ENCODE results near the gene GARIN5A. TPM values are rescaled to one million over a fixed set of nuclear protein-coding genes. Genes with fewer than 3 reads are reported as not detected.

The GARIN5A gene
- total and polyA plus RNA-seq, 3 donors from 2014 or later: 60.0 to 126 (median 120) TPM

- TF ChIP-seq POLR2A (IDR thresholded peaks at IDR 0.05): no peak
- TF ChIP-seq, protein P1, sequence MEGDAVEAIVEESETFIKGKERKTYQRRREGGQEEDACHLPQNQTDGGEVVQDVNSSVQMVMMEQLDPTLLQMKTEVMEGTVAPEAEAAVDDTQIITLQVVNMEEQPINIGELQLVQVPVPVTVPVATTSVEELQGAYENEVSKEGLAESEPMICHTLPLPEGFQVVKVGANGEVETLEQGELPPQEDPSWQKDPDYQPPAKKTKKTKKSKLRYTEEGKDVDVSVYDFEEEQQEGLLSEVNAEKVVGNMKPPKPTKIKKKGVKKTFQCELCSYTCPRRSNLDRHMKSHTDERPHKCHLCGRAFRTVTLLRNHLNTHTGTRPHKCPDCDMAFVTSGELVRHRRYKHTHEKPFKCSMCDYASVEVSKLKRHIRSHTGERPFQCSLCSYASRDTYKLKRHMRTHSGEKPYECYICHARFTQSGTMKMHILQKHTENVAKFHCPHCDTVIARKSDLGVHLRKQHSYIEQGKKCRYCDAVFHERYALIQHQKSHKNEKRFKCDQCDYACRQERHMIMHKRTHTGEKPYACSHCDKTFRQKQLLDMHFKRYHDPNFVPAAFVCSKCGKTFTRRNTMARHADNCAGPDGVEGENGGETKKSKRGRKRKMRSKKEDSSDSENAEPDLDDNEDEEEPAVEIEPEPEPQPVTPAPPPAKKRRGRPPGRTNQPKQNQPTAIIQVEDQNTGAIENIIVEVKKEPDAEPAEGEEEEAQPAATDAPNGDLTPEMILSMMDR (IDR thresholded peaks at IDR 0.05): no peak
- WGBS, 2 donors: 82% methylated on average over 11 of the region's 11 CpGs
- H3K36me3 ChIP-seq (ENCODE audit: low read depth, missing control alignments): no peaks in the 10 kb centered on the region
- H3K27ac ChIP-seq: no peak overlapping the region
- no peak for DNase-seq
- H3K4me1 ChIP-seq: peaks cover 3% of the 10 kb centered on the region
- no peaks in the 10 kb centered on the region for H3K27me3 ChIP-seq
- no peaks in the 10 kb centered on the region for H3K9me3 ChIP-seq
- intact Hi-C loops (cut with DNase I; ENCODE audit: low total_unique reads): no loop called here
- H3K4me3 ChIP-seq: no peak overlapping the region
Measured at GRCh38 chr19:50498219-50499056, 21.8 kb upstream of the GARIN5A start.

GRCh38 chr19:50497022-50497405 lies 20.4 kb upstream of the GARIN5A start:
- 69 to 71% methylated on average over 8 of the region's 8 CpGs for WGBS, 2 donors
- TF ChIP-seq POLR2A (IDR thresholded peaks at IDR 0.05): no peak
- TF ChIP-seq, protein P1 (IDR thresholded peaks at IDR 0.05): no peak
- H3K27me3 ChIP-seq: no peaks in the 10 kb centered on the region
- no peak overlapping the region for H3K27ac ChIP-seq
- no peak for DNase-seq
- no peaks in the 10 kb centered on the region for H3K36me3 ChIP-seq (ENCODE audit: low read depth, missing control alignments)
- no peak overlapping the region for H3K4me3 ChIP-seq
- intact Hi-C loops (cut with DNase I; ENCODE audit: low total_unique reads): no loop called here
- no peaks in the 10 kb centered on the region for H3K9me3 ChIP-seq
- H3K4me1 ChIP-seq: peaks cover 3% of the 10 kb centered on the region

DNA sequence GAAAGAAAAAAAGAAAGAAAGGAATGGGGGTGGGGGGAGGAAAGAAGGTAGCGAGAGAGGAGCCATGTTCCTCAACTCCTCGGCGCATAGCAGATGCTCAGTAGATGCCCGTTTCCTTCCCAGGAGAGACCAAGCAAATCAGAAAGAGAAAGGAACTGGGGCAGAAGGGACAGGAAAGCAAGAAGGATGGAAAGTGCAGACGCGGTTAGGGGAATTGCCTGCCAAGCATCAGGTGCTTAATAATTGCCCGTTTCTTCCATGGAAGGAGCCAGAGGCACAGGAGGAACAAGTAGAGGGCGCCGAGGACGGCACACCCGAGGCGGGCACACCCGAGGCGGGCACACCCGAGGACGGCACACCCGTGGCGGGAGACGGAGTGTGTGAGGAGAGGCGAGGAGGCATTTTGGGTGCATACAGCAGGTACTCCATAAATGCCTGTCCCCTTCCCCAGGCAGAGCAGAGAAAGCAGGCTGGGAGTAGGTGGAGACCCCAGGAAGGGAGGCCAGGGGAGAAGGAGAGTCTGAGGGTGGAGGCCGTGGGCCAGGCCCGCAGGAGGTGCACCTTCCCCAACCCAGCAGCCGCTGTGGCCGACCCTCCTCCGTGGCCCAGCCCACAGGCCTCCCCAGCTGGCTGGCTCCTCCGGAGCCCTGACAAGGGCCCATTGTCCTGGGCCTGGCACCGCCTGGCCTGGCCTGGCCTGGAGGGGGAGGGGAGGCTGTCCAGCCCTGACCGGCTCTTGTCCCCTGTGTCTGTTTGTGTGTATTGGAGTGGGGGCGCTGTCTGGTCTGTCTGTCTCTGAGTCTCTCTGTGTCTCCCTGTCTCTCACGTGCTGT lies 19.8 kb upstream of the GARIN5A start:
- 73 to 76% methylated on average over 27 to 30 of the region's 30 CpGs for WGBS, 2 donors
- intact Hi-C loops (cut with DNase I; ENCODE audit: low total_unique reads): no loop called here
- Histone ChIP-seq H3K4me1 (peaks cover 3% of the 10 kb centered on the region), H3K9me3 (no peaks in the 10 kb centered on the region), H3K27ac (no peak overlapping the region), H3K36me3 (ENCODE audit: low read depth, missing control alignments) (no peaks in the 10 kb centered on the region), H3K4me3 (no peak overlapping the region), H3K27me3 (no peaks in the 10 kb centered on the region)
- peak; percentile 86 for DNase-seq
- TF ChIP-seq POLR2A (IDR thresholded peaks at IDR 0.05): no peak
- TF ChIP-seq, protein P1 (IDR thresholded peaks at IDR 0.05): no peak

DNA sequence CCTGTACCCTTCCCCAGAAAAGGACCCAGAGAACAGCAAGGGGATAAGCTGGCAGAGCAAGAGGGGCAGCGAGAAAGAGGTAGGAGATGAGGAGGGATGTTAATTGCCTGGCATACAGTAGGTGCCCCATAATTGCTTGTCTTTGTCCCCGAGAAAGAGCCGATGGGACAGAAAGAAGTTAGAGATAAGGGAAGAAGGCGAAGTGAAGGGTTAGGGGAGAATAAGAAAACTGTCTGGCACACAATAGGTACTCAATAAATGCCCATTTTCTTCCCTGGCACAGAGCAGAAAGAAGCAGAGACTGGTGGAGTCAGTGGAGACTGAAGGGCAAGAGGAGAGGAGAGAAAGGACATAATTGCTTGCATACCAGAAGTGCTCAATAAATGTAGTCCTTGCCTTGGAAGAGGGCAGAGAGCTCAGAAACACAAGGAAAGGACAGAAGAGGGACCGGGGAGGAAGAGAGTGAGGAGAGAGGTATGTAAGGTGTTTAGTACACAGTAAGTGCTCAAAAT lies 18.4 kb upstream of the GARIN5A start:
- no peak overlapping the region for H3K27ac ChIP-seq
- WGBS, 2 donors: 90 to 92% methylated on average over 5 of the region's 5 CpGs
- TF ChIP-seq, protein P1 (IDR thresholded peaks at IDR 0.05): no peak
- TF ChIP-seq POLR2A (IDR thresholded peaks at IDR 0.05): no peak
- no peak overlapping the region for H3K4me3 ChIP-seq
- H3K27me3 ChIP-seq: no peaks in the 10 kb centered on the region
- DNase-seq: no peak
- H3K9me3 ChIP-seq: no peaks in the 10 kb centered on the region
- intact Hi-C loops (cut with DNase I; ENCODE audit: low total_unique reads): no loop called here
- H3K36me3 ChIP-seq (ENCODE audit: low read depth, missing control alignments): no peaks in the 10 kb centered on the region
- peaks cover 3% of the 10 kb centered on the region for H3K4me1 ChIP-seq

Measured in testis (tissue), 3 donors.